ENCODE measurements around the gene C1orf74.

Gene C1orf74

DNA sequence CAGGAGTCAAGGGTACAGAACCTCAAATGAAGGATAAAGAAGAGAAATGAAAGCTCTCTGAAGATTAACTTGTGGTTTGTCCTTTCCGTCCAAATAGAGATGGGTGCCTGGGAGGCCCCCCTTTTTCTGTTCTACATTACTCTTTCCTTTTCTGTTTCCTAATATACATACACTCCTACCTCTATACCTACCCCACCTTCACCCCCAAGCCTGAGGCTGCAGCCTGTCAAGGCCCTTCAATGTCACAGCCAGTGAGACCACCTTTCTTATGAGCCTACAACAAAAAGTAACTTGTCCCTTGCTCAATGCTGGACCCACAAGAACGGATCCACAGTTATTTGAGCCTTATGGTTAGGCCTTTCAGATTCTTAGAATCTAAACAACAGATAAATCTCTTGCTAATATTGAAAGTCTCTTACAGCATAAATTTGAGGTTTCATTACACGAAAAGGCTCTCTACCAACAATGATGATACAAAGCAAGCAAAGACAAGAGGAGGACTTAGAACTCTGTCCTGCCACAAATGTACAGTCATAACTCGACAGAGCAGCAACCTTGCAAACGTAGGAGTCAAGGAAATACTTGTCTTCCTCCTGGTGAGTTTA, 32.6 kb downstream of the C1orf74 start:
- TF ChIP-seq, protein P1, sequence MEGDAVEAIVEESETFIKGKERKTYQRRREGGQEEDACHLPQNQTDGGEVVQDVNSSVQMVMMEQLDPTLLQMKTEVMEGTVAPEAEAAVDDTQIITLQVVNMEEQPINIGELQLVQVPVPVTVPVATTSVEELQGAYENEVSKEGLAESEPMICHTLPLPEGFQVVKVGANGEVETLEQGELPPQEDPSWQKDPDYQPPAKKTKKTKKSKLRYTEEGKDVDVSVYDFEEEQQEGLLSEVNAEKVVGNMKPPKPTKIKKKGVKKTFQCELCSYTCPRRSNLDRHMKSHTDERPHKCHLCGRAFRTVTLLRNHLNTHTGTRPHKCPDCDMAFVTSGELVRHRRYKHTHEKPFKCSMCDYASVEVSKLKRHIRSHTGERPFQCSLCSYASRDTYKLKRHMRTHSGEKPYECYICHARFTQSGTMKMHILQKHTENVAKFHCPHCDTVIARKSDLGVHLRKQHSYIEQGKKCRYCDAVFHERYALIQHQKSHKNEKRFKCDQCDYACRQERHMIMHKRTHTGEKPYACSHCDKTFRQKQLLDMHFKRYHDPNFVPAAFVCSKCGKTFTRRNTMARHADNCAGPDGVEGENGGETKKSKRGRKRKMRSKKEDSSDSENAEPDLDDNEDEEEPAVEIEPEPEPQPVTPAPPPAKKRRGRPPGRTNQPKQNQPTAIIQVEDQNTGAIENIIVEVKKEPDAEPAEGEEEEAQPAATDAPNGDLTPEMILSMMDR (IDR thresholded peaks at IDR 0.05; ENCODE audit: low read depth, low read length) = no peak
- no peak overlapping the region for H3K4me3 ChIP-seq (ENCODE audit: low read depth, low read length)

- TF ChIP-seq, protein P1 (IDR thresholded peaks at IDR 0.05; ENCODE audit: low read depth, low read length) = no peak
- no peak overlapping the region for H3K4me3 ChIP-seq (ENCODE audit: low read depth, low read length)
Measured at GRCh38 chr1:209749670-209750323, 34.6 kb downstream of the C1orf74 start.

DNA sequence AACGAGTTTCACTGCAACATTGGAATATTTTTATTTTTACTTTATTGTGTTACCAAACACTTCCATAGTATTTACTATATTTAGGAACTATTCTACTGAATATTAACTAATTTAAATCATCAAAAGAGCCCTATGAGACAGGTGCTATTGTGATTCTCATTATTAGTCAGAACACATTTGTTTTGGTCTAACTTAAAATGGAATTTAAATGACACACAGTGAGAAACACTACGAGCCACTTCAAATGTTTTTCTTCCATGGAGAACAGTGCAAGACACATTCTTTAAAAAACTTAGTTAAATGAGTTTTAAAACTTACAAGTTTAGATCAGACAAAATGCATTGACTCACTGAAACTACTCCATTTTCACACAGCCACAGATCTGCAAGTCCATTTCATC, 35.2 kb downstream of the C1orf74 start:
- TF ChIP-seq, protein P1 (IDR thresholded peaks at IDR 0.05; ENCODE audit: low read depth, low read length) = no peak
- no peak overlapping the region for H3K4me3 ChIP-seq (ENCODE audit: low read depth, low read length)

DNA sequence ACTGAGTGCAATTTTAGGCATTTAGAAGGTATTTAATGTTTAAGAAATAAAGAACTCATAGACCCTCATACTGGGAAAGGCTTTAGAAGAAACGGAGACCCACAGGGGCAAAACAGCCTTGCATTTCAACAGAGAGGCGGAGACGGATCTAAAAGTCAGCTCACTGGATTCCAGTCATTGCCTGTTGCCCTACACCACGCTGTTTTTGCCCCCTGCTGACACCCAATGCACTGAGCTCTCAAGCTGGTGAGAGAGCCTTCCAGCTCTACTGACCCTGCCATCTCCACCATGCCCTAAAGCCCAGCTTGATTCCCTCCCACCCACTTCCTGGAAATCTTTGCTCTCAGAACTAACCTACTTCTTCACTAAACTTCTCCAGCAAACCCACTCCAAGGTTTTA, 35.7 kb downstream of the C1orf74 start:
- no peak overlapping the region for H3K4me3 ChIP-seq (ENCODE audit: low read depth, low read length)
- TF ChIP-seq, protein P1 (IDR thresholded peaks at IDR 0.05; ENCODE audit: low read depth, low read length) = no peak

GRCh38 chr1:209747580-209748262, 36.6 kb downstream of the C1orf74 start:
- 0 out of 2 replicates have a peak overlapping the region, but pooled peaks have one; percentile 12 for H3K4me3 ChIP-seq (ENCODE audit: low read depth, low read length)
- TF ChIP-seq, protein P1 (IDR thresholded peaks at IDR 0.05; ENCODE audit: low read depth, low read length) = peak; percentile 79

DNA sequence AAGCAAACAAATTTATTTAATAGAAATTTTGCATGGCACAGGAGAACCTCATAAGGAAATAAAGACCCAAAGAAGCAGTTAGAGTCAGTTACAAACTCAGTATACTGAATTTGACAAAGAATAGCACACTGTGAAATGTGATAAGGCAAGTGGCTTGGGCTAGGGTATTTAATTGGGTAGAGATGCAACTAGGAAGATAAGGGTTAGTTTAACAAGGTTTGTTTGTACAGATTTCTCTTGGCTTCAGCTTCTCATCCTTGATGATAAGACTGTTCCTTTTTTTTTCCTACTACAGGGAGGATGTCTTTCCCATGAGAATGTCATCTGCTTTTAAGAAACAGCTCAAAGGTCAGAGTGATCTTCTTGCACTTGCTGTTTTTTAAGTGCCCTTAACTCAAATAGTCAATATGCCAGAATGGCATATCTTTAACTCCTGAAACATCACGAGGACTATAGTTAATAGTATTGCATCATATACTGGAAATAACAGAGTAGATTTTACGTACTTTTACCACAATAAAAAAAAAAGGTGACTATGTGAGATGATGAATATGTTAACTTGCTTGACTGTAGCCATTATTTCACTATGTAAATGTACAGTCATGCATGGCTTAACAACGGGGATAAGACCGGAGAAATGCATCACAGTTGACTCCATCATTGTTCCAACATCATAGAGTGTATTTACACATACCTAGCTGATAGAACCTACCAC, 37.8 kb downstream of the C1orf74 start:
- TF ChIP-seq, protein P1 (IDR thresholded peaks at IDR 0.05; ENCODE audit: low read depth, low read length) = no peak
- H3K4me3 ChIP-seq (ENCODE audit: low read depth, low read length) = no peak overlapping the region

All from WI38 (cell line).